Activated gamma-delta T cell treated with Interleukin-2 at 50 U/mL for 16 hours (primary cell): ENCODE data around the gene C1orf53.

Experiments
- DNase-seq: peaks from one replicate; pipeline ENCODE4 v3.0.0-alpha.2; 2020

C1orf53 gene

GRCh38 chr1:197908716-197909220 lies 6.3 kb downstream of the C1orf53 start:
- DNase-seq, result no peak

GRCh38 chr1:197909384-197909783 lies 7.0 kb downstream of the C1orf53 start:
- DNase-seq, result no peak

GRCh38 chr1:197910120-197910991 lies 7.9 kb downstream of the C1orf53 start:
- DNase-seq, result no peak

GRCh38 chr1:197911111-197911856 lies 8.9 kb downstream of the C1orf53 start:
- no peak for DNase-seq

GRCh38 chr1:197911857-197912696 lies 9.6 kb downstream of the C1orf53 start:
- no peak for DNase-seq

- DNase-seq, result no peak
Measured at GRCh38 chr1:197912739-197913494, 10.5 kb downstream of the C1orf53 start.

- DNase-seq, result no peak
Measured at GRCh38 chr1:197913495-197914276, 11.3 kb downstream of the C1orf53 start.

GRCh38 chr1:197914510-197914909 lies 12.1 kb downstream of the C1orf53 start:
- DNase-seq, result no peak

GRCh38 chr1:197915260-197915861 lies 12.9 kb downstream of the C1orf53 start:
- no peak for DNase-seq

- no peak for DNase-seq
Measured at GRCh38 chr1:197915862-197916499, 13.6 kb downstream of the C1orf53 start.

- no peak for DNase-seq
Measured at GRCh38 chr1:197916500-197916983, 14.1 kb downstream of the C1orf53 start.

GRCh38 chr1:197917805-197918651 lies 15.6 kb downstream of the C1orf53 start:
- no peak for DNase-seq

GRCh38 chr1:197918807-197919345 lies 16.4 kb downstream of the C1orf53 start:
- no peak for DNase-seq

- no peak for DNase-seq
Measured at GRCh38 chr1:197919346-197920066, 17.1 kb downstream of the C1orf53 start.

GRCh38 chr1:197920067-197920396 lies 17.6 kb downstream of the C1orf53 start:
- DNase-seq, result no peak

GRCh38 chr1:197920414-197921117 lies 18.1 kb downstream of the C1orf53 start:
- no peak for DNase-seq

- DNase-seq, result no peak
Measured at GRCh38 chr1:197921235-197922069, 19.0 kb downstream of the C1orf53 start.
